Measurements from ENCODE around the gene PIGA.

DNA sequence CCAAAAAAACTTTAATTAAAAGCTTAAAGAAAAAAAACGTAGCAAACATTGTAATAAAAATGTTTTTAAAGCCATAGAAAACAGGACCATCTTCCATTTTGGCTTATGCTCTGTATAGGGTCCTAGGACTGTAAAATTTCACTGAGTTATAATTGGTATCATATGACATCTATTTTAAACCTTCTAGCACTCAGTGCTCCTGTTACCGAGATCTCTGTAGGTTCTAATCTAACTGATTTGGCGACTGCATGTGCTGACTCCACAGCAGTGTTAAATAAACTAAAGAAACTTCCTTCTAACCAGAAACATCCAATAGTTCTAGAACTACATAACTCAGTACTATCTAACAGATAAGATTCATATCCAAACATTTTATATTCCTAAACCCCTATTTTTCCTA is 19.8 kb downstream of the PIGA start, which contains the start of gene ASB11:
- TF ChIP-seq RAD21 (IDR thresholded peaks at IDR 0.05; ENCODE audit: insufficient read depth, low read depth, low read length) (no peak), SUPT20H (IDR thresholded peaks at IDR 0.05; ENCODE audit: borderline replicate concordance, control insufficient read depth, low read depth, low read length) (no peak), KDM1A (IDR thresholded peaks at IDR 0.05; ENCODE audit: borderline replicate concordance) (no peak), TBL1XR1 (IDR thresholded peaks at IDR 0.05; ENCODE audit: low read depth, low read length) (no peak), MXI1 (IDR thresholded peaks at IDR 0.05; ENCODE audit: low read depth, low read length) (no peak), RAD51 (IDR thresholded peaks at IDR 0.05) (no peak), YBX1 (IDR thresholded peaks at IDR 0.05) (no peak), YY1 (IDR thresholded peaks at IDR 0.05; ENCODE audit: low read depth, low read length) (no peak)
- TF ChIP-seq, protein P1, sequence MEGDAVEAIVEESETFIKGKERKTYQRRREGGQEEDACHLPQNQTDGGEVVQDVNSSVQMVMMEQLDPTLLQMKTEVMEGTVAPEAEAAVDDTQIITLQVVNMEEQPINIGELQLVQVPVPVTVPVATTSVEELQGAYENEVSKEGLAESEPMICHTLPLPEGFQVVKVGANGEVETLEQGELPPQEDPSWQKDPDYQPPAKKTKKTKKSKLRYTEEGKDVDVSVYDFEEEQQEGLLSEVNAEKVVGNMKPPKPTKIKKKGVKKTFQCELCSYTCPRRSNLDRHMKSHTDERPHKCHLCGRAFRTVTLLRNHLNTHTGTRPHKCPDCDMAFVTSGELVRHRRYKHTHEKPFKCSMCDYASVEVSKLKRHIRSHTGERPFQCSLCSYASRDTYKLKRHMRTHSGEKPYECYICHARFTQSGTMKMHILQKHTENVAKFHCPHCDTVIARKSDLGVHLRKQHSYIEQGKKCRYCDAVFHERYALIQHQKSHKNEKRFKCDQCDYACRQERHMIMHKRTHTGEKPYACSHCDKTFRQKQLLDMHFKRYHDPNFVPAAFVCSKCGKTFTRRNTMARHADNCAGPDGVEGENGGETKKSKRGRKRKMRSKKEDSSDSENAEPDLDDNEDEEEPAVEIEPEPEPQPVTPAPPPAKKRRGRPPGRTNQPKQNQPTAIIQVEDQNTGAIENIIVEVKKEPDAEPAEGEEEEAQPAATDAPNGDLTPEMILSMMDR (IDR thresholded peaks at IDR 0.05 in 2 of 3, conservative IDR thresholded peaks at IDR 0.05 in 1 of 3; ENCODE audit: control insufficient read depth in 2 of 3, extremely low read depth in 1 of 3, insufficient read depth in 1 of 3, low read depth in 3 of 3, low read length in 3 of 3), result no peak

Data from GM12878 (cell line).